Measurements from ENCODE around the gene ZBED2. TPM values are rescaled to one million over a fixed set of nuclear protein-coding genes. Genes with fewer than 3 reads are reported as not detected.

Gene ZBED2
- total RNA-seq, 1 experiment from 2014 or later, result 0.10 TPM

- in situ Hi-C loops (cut with HindIII; ENCODE audit: low pct_unique_long_range_greater_than_20kb, low sequenced_read_pairs), result no loop called here
- no peak overlapping the region for H3K27ac ChIP-seq (ENCODE audit: low read length)
- intact Hi-C loops (cut with micrococcal nuclease; ENCODE audit: unreplicated experiment), result no loop called here
- ATAC-seq (no peak), DNase-seq (ENCODE audit: low read depth, low spot score) (no peak)
- H3K4me1 ChIP-seq (ENCODE audit: control insufficient read depth, insufficient read depth, low read length), result no peaks in the 10 kb centered on the region
- CTCF ChIA-PET, result no interaction called here
- TF ChIP-seq REST (IDR thresholded peaks at IDR 0.05; ENCODE audit: insufficient read depth in 1 of 2, low read depth in 2 of 2, low read length in 1 of 2) (no peak), CTCF (IDR thresholded peaks at IDR 0.05) (no peak), TCF7L2 (IDR thresholded peaks at IDR 0.05; ENCODE audit: low read depth, low read length) (no peak), SIN3A (IDR thresholded peaks at IDR 0.05; ENCODE audit: borderline replicate concordance, insufficient read depth, low read depth, low read length) (no peak), POLR2AphosphoS5 (IDR thresholded peaks at IDR 0.05; ENCODE audit: low read depth, low read length) (no peak)
- BruUV-seq (replicated peaks), result no TSS peak
- H3K9me3 ChIP-seq (ENCODE audit: control insufficient read depth, insufficient read depth, low read depth, low read length), result no peaks in the 10 kb centered on the region
- no peak overlapping the region for H3K4me3 ChIP-seq (ENCODE audit: low read depth in 2 of 2, low read length in 2 of 2)
- H3K36me3 ChIP-seq (ENCODE audit: control insufficient read depth, insufficient read depth, low read length), result no peaks in the 10 kb centered on the region
- POLR2A ChIA-PET, result no interaction called here
- no peaks in the 10 kb centered on the region for H3K27me3 ChIP-seq (ENCODE audit: control insufficient read depth, insufficient read depth, low read length)
Measured at GRCh38 chr3:111547631-111548030, 47.5 kb downstream of the ZBED2 start.

GRCh38 chr3:111545349-111545748, 49.8 kb downstream of the ZBED2 start:
- Histone ChIP-seq H3K9me3 (ENCODE audit: control insufficient read depth, insufficient read depth, low read depth, low read length) (no peaks in the 10 kb centered on the region), H3K27me3 (ENCODE audit: control insufficient read depth, insufficient read depth, low read length) (no peaks in the 10 kb centered on the region), H3K4me3 (ENCODE audit: low read depth in 2 of 2, low read length in 2 of 2) (no peak overlapping the region), H3K4me1 (ENCODE audit: control insufficient read depth, insufficient read depth, low read length) (no peaks in the 10 kb centered on the region), H3K36me3 (ENCODE audit: control insufficient read depth, insufficient read depth, low read length) (no peaks in the 10 kb centered on the region), H3K27ac (ENCODE audit: low read length) (no peak overlapping the region)
- CTCF ChIA-PET, result no interaction called here
- POLR2A ChIA-PET, result no interaction called here
- in situ Hi-C loops (cut with HindIII; ENCODE audit: low pct_unique_long_range_greater_than_20kb, low sequenced_read_pairs) (no loop called here), intact Hi-C loops (cut with micrococcal nuclease; ENCODE audit: unreplicated experiment) (no loop called here)
- ATAC-seq (no peak), DNase-seq (ENCODE audit: low read depth, low spot score) (no peak)
- TF ChIP-seq CTCF (IDR thresholded peaks at IDR 0.05) (no peak), TCF7L2 (IDR thresholded peaks at IDR 0.05; ENCODE audit: low read depth, low read length) (no peak), REST (IDR thresholded peaks at IDR 0.05; ENCODE audit: insufficient read depth in 1 of 2, low read depth in 2 of 2, low read length in 1 of 2) (no peak), SIN3A (IDR thresholded peaks at IDR 0.05; ENCODE audit: borderline replicate concordance, insufficient read depth, low read depth, low read length) (no peak), POLR2AphosphoS5 (IDR thresholded peaks at IDR 0.05; ENCODE audit: low read depth, low read length) (no peak)
- BruUV-seq (replicated peaks), result no TSS peak

Other genes with a start within 250 kb of the ZBED2 start
- not detected for gene CD96, start 53.1 kb downstream of the ZBED2 start, total RNA-seq (2021; ENCODE audit: unreplicated experiment)
- gene PLCXD2, start 79.3 kb upstream of the ZBED2 start, total RNA-seq (2021; ENCODE audit: unreplicated experiment), result 0.44 TPM

Measured in Panc1 (cell line).